ENCODE data around the gene CSTPP1.

DNA sequence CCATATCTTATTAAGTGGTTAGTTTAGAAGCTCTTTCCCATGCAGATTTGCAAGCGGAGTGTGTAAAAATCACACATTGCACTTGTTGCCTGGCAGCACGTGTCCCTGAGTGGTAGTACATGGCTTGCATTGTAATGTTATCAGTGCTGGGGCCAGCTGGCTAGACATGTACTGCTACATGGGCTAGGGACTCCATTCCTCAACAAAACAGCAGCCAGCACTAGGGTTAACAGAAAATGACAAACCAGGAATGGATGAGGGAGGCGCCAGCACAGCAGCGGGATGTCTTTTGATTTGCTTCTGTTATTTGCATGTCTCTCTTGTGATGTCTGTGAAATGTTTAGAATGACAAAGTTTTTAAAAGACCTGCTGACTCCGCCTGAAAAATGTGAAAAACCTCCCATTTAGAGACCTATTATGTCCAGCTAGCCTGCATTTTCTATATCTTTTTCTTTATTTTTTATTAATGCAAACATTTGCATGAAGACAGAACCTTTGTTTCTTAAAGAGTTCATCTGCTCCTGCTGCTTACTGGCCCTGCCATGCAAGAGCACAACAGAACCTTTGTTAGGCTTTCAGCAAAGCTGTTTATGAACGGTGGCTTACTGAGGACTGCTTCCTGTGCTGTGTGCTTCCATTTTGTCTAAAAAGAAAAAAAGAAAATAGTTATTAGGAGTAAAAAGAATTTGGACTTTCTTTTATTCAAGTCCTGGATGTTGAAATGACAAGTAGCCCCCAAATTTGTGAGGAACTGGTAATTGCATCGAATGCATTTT, 40.7 kb downstream of the CSTPP1 start:
- TF ChIP-seq CTCF (IDR thresholded peaks at IDR 0.05; ENCODE audit: insufficient read depth, low read length, poor library complexity, severe bottlenecking), result no peak
- no peak for TF ChIP-seq EZH2phosphoT487 (conservative IDR thresholded peaks at IDR 0.05; ENCODE audit: low read length)
